ENCODE measurements around the gene IFI6. TPM values are rescaled to one million over a fixed set of nuclear protein-coding genes. Genes with fewer than 3 reads are reported as not detected.

Gene IFI6
- total RNA-seq, 6 experiments from 2014 or later = 9.5 to 45.7 (median 33.2) TPM

- Histone ChIP-seq H3K36me3 (no peaks in the 10 kb centered on the region), H3K4me1 (no peaks in the 10 kb centered on the region), H3K27ac (peak overlapping the region; percentile 47 to 76 (median 69)), H3K4me3 (peak overlapping the region; percentile 47 to 60 (median 53)), H3K27me3 (no peaks in the 10 kb centered on the region), H3K9me3 (no peaks in the 10 kb centered on the region)
- TF ChIP-seq POLR2A (IDR thresholded peaks at IDR 0.05) (no peak), CTCF (IDR thresholded peaks at IDR 0.05) (no peak)
- WGBS (ENCODE audit: insufficient coverage, low coverage, low lambda C conversion rate, missing lambda C conversion rate) = 60% methylated on average over 10 of the region's 10 CpGs
- intact Hi-C loops (cut with DNase I) = loop anchor here (5.0 to 10.0 kb wide), 2 partner anchors 53 to 106 kb away; no protein-coding TSS in a partner anchor
- DNase-seq = no peak
- ATAC-seq = no peak
Measured at GRCh38 chr1:27660300-27660835, 11.6 kb downstream of the IFI6 start.

DNA sequence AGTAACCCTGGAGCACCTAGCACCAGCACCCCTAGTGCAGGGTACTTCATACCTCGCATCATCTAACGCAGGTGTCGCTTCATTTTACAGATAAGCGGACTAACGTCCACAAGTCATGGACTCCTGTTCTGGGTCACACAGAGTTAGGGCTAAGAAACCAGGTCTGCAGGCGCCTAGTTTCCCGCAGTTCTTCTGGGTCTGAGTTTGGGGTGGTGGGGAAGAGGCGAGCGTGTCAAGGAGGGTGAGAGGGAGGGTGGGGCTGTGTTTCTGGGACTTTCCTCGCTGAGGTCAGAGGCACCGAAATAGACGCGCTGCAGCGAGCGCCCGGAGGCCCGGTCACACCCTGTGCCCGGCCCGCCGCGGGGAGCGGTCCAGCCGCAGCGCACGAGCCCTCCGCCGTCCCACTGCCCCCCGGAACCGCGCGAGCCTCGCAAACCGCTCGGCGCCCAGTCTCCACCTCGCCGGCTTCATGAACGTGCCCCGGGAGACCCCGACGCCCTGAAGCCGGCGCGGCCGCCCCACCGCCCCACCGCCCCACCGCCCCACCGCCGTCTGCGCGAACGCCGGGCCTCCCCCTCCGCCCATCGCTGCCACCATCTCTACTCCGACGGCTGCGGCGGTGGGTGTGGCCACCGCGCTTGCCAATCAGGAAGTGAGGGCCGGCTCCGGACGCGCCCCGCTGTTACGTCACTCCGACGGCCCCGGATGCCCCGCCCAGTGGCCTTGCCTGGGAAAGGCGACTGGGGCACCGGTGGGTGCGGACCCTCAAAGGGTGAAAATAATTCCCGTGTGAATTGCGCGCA, 12.3 kb downstream of the IFI6 start:
- ATAC-seq (peak; percentile 80 to 91 (median 86)), DNase-seq (peak; percentile 89 to 92 (median 91))
- Histone ChIP-seq H3K27ac (peak overlapping the region; percentile 47 to 76 (median 69)), H3K27me3 (no peaks in the 10 kb centered on the region), H3K36me3 (no peaks in the 10 kb centered on the region), H3K4me3 (peak overlapping the region; percentile 47 to 60 (median 53)), H3K4me1 (no peaks in the 10 kb centered on the region), H3K9me3 (no peaks in the 10 kb centered on the region)
- WGBS (ENCODE audit: insufficient coverage, low coverage, low lambda C conversion rate, missing lambda C conversion rate) = 5% methylated on average over 13 of the region's 78 CpGs
- intact Hi-C loops (cut with DNase I) = loop anchor here (5.0 to 10.0 kb wide), 3 partner anchors 42 to 105 kb away; no protein-coding TSS in a partner anchor
- TF ChIP-seq POLR2A (IDR thresholded peaks at IDR 0.05) = no peak
- TF ChIP-seq CTCF (IDR thresholded peaks at IDR 0.05) = no peak

GRCh38 chr1:27658951-27659496, 13.0 kb downstream of the IFI6 start:
- Histone ChIP-seq H3K4me1 (no peaks in the 10 kb centered on the region), H3K4me3 (no peak overlapping the region), H3K27ac (peak overlapping the region in 2 of 3 donors; percentile 69 to 76), H3K9me3 (no peaks in the 10 kb centered on the region), H3K36me3 (no peaks in the 10 kb centered on the region), H3K27me3 (no peaks in the 10 kb centered on the region)
- intact Hi-C loops (cut with DNase I) = loop anchor here in 1 of 2 donors (5.0 kb wide), 1 partner anchor 42 kb away; no protein-coding TSS in a partner anchor
- no peak for DNase-seq
- TF ChIP-seq CTCF (IDR thresholded peaks at IDR 0.05) = no peak
- no peak for TF ChIP-seq POLR2A (IDR thresholded peaks at IDR 0.05)
- WGBS (ENCODE audit: insufficient coverage, low coverage, low lambda C conversion rate, missing lambda C conversion rate) = 72% methylated on average over 3 of the region's 7 CpGs
- no peak for ATAC-seq

- intact Hi-C loops (cut with DNase I) = loop anchor here in 1 of 2 donors (5.0 kb wide), 1 partner anchor 39 kb away; no protein-coding TSS in a partner anchor
- H3K27me3 ChIP-seq = no peaks in the 10 kb centered on the region
- peak in 1 of 4 donors; percentile 21 for ATAC-seq
- TF ChIP-seq CTCF (IDR thresholded peaks at IDR 0.05) (no peak), POLR2A (IDR thresholded peaks at IDR 0.05) (no peak)
- no peak overlapping the region for H3K27ac ChIP-seq
- 75% methylated on average over 2 of the region's 7 CpGs for WGBS (ENCODE audit: insufficient coverage, low coverage, low lambda C conversion rate, missing lambda C conversion rate)
- no peak for DNase-seq
- H3K9me3 ChIP-seq = no peaks in the 10 kb centered on the region
- no peaks in the 10 kb centered on the region for H3K36me3 ChIP-seq
- no peaks in the 10 kb centered on the region for H3K4me1 ChIP-seq
- H3K4me3 ChIP-seq = no peak overlapping the region
Measured at GRCh38 chr1:27656157-27656893, 15.7 kb downstream of the IFI6 start.

All from right lobe of liver (tissue), 6 donors.